HCT116 (cell line): ENCODE results near the gene CNTNAP5. TPM values are rescaled to one million over a fixed set of nuclear protein-coding genes. Genes with fewer than 3 reads are reported as not detected.

Experiments used
- ATAC-seq: fragments of 200-7000 bp; cut with Tn5 transposase; 2 replicates; pipeline ENCODE4 v1.9.1; 2020; ENCODE audit warnings: mild to moderate bottlenecking, moderate library complexity
- BruUV-seq: library from RNA; stranded (reverse); fragments of 400-500 nt; replicated peaks from 2 replicates; lab custom pipeline; 2021; lab: Mats Ljungman, UMichigan
- CTCF ChIA-PET: fragments of 300-600 bp; sonication (Branson Sonifier 250); formaldehyde crosslinking; loops from one replicate; lab custom pipeline; 2021; ENCODE audit warnings: antibody characterized with exemption; lab: Charles Lee
- POLR2A ChIA-PET: fragments of 300-600, 350-600 bp; sonication (Branson Sonifier 250); formaldehyde crosslinking; loops from one replicate; lab custom pipeline; 2021; ENCODE audit warnings: antibody characterized with exemption; lab: Charles Lee
- RAD21 ChIA-PET, 2 experiments: fragments of 300-600 bp; sonication (Branson Sonifier 250); formaldehyde crosslinking; loops; one replicate each; lab custom pipeline; 2023; ENCODE audit warnings: low total read pairs in 2 of 2; ENCODE audit not compliant: uncharacterized antibody in 2 of 2, unreplicated experiment in 2 of 2, low non-redundant PET in 1 of 2; lab: Charles Lee
- DNase-seq: peaks from one replicate; pipeline ENCODE4 v3.0.0-alpha.2; 2010; ENCODE audit warnings: low read depth, low spot score
- H2AFZ ChIP-seq: fragments of 200-600 bp; shearing (Covaris generic), sonication (generic); 2 replicates; pipeline ENCODE4 v1.6.1; 2017; ENCODE audit warnings: low read depth, mixed run types, mixed read lengths, antibody characterized with exemption, low read length; ENCODE audit not compliant: poor library complexity, severe bottlenecking
- H3K27ac ChIP-seq: 2 replicates; pipeline ENCODE4 v1.5.1; 2012; ENCODE audit warnings: low read depth, low read length
- H3K27me3 ChIP-seq: fragments of 200-600 bp; sonication (generic); 2 replicates; pipeline ENCODE4 v1.6.1; 2016; ENCODE audit warnings: mixed run types, low read length, mixed read lengths; ENCODE audit not compliant: insufficient read depth
- H3K36me3 ChIP-seq, 2 experiments: fragments of 200-500 bp in 1 of 2; fragments of 200-600 bp in 1 of 2; sonication (Bioruptor generic) in 1 of 2; sonication (generic) in 1 of 2; 2 replicates each; pipeline versions ENCODE4 v1.5.1 to v1.6.1; 2014 to 2016; ENCODE audit warnings: low read length in 2 of 2, inconsistent platforms in 1 of 2, mixed read lengths in 1 of 2, mixed run types in 1 of 2; ENCODE audit not compliant: insufficient read depth in 2 of 2, control insufficient read depth in 1 of 2
- H3K4me1 ChIP-seq, 2 experiments: fragments of 200-600 bp in 1 of 2; sonication (generic) in 1 of 2; 2 replicates each; pipeline versions ENCODE4 v1.5.1 to v1.6.1; 2012 to 2017; ENCODE audit warnings: low read length in 2 of 2, inconsistent platforms in 1 of 2, mild to moderate bottlenecking in 1 of 2, mixed read lengths in 1 of 2, mixed run types in 1 of 2, moderate library complexity in 1 of 2; ENCODE audit not compliant: insufficient read depth in 2 of 2, control insufficient read depth in 1 of 2
- H3K4me2 ChIP-seq: fragments of 200-600 bp; sonication (generic); 2 replicates; pipeline ENCODE4 v1.6.1; 2017; ENCODE audit warnings: mixed run types, low read length, mixed read lengths
- H3K4me3 ChIP-seq, 2 experiments: fragments of 200-600 bp in 1 of 2; sonication (generic) in 1 of 2; replicated peaks in 1 of 2; 2 replicates each; pipeline ENCODE4 v1.5.1; 2011 to 2016; ENCODE audit warnings: low read length in 2 of 2, control low read depth in 1 of 2, low read depth in 1 of 2, mild to moderate bottlenecking in 1 of 2, mixed read lengths in 1 of 2, mixed run types in 1 of 2
- H3K79me2 ChIP-seq: fragments of 200-600 bp; sonication (generic); 2 replicates; pipeline ENCODE4 v1.6.1; 2017; ENCODE audit warnings: mild to moderate bottlenecking, mixed run types, low read length, moderate library complexity, mixed read lengths; ENCODE audit not compliant: insufficient read depth
- H3K9ac ChIP-seq: fragments of 200-600 bp; sonication (generic); 2 replicates; pipeline ENCODE4 v1.6.1; 2016; ENCODE audit warnings: low read length, mixed read lengths
- H3K9me2 ChIP-seq: fragments of 200-600 bp; sonication (generic), shearing (Covaris generic); 2 replicates; pipeline ENCODE4 v1.6.1; 2017; ENCODE audit warnings: mixed run types, mild to moderate bottlenecking, moderate library complexity; ENCODE audit not compliant: insufficient read depth
- H3K9me3 ChIP-seq, 2 experiments: fragments of 200-500 bp in 1 of 2; fragments of 200-600 bp in 1 of 2; sonication (Bioruptor generic) in 1 of 2; sonication (generic) in 1 of 2; 2 replicates each; pipeline ENCODE4 v1.6.1; 2014 to 2017; ENCODE audit warnings: low read length in 2 of 2, mixed read lengths in 2 of 2, inconsistent platforms in 1 of 2, low read depth in 1 of 2, mild to moderate bottlenecking in 1 of 2, mixed run types in 1 of 2, moderate library complexity in 1 of 2; ENCODE audit not compliant: control insufficient read depth in 1 of 2, insufficient read depth in 1 of 2
- H4K20me1 ChIP-seq: fragments of 200-600 bp; sonication (generic), shearing (Covaris generic); 2 replicates; pipeline ENCODE4 v1.6.1; 2017; ENCODE audit warnings: mixed run types, mild to moderate bottlenecking, moderate library complexity; ENCODE audit not compliant: insufficient read depth
- CEBPB ChIP-seq: IDR thresholded peaks from 2 replicates; pipeline ENCODE4 v1.6.1; 2012; ENCODE audit warnings: low read depth
- ELF1 ChIP-seq: IDR thresholded peaks from 2 replicates; pipeline ENCODE4 v1.6.1; 2012; ENCODE audit warnings: low read depth, borderline replicate concordance
- EZH2 ChIP-seq: fragments of 200-600 bp; sonication (generic); IDR thresholded peaks from 2 replicates; pipeline ENCODE4 v1.6.1; 2017; ENCODE audit warnings: antibody characterized with exemption, mixed run types
- EZH2phosphoT487 ChIP-seq: fragments of 200-600 bp; IDR thresholded peaks from 2 replicates; pipeline ENCODE4 v1.6.1; 2018; ENCODE audit warnings: antibody characterized with exemption, borderline replicate concordance
- FOSL1 ChIP-seq: IDR thresholded peaks from 2 replicates; pipeline ENCODE4 v1.6.1; 2012; ENCODE audit warnings: low read depth
- RAD21 ChIP-seq: IDR thresholded peaks from 2 replicates; pipeline ENCODE4 v1.6.1; 2012; ENCODE audit warnings: low read depth, mild to moderate bottlenecking
- SIN3A ChIP-seq: IDR thresholded peaks from 2 replicates; pipeline ENCODE4 v1.6.1; 2012; ENCODE audit warnings: low read depth
- SRF ChIP-seq: IDR thresholded peaks from 2 replicates; pipeline ENCODE4 v1.6.1; 2012; ENCODE audit warnings: low read depth
- YY1 ChIP-seq: IDR thresholded peaks from 2 replicates; pipeline ENCODE4 v1.6.1; 2011; ENCODE audit warnings: low read length, low read depth, moderate library complexity, mild to moderate bottlenecking; ENCODE audit not compliant: insufficient replicate concordance; ENCODE audit errors: extremely low read depth
- ZBTB33 ChIP-seq: IDR thresholded peaks from 2 replicates; pipeline ENCODE4 v1.6.1; 2011; ENCODE audit warnings: mild to moderate bottlenecking, low read length, moderate library complexity; ENCODE audit not compliant: insufficient replicate concordance; ENCODE audit errors: extremely low read depth
- ZFX ChIP-seq: fragments of 450-650 bp; IDR thresholded peaks from 2 replicates; pipeline ENCODE4 v1.6.1; 2017
- ZNF274 ChIP-seq: fragments of 200-500 bp; sonication (Bioruptor generic); IDR thresholded peaks from 2 replicates; pipeline ENCODE4 v1.6.1; 2014; ENCODE audit warnings: mild to moderate bottlenecking, low read depth, low read length, inconsistent platforms
- intact Hi-C: fragments of 100-400 bp; cut with micrococcal nuclease; formaldehyde crosslinking; loops from 2 replicates; pipeline ENCODE4 v1.10.0; 2022
- total RNA-seq: library from RNA; stranded (reverse); gene quantifications from one replicate; pipeline ENCODE4 v1.2.1, GENCODE V29; 2021; ENCODE audit not compliant: unreplicated experiment
- TF ChIP-seq, protein P1 (sequence below), 3 experiments: fragments of 200-600 bp in 1 of 3; sonication (generic) in 1 of 3; IDR thresholded peaks in 2 of 3; conservative IDR thresholded peaks in 1 of 3; 2 replicates each; pipeline ENCODE4 v1.5.1; 2012 to 2017; ENCODE audit warnings: low read depth in 2 of 3, low read length in 2 of 3, antibody characterized with exemption in 1 of 3, borderline replicate concordance in 1 of 3, control low read depth in 1 of 3, mild to moderate bottlenecking in 1 of 3, mixed read lengths in 1 of 3, mixed run types in 1 of 3, moderate library complexity in 1 of 3; ENCODE audit not compliant: insufficient read depth in 1 of 3

The CNTNAP5 gene
- total RNA-seq, 1 experiment from 2014 or later = not detected

DNA sequence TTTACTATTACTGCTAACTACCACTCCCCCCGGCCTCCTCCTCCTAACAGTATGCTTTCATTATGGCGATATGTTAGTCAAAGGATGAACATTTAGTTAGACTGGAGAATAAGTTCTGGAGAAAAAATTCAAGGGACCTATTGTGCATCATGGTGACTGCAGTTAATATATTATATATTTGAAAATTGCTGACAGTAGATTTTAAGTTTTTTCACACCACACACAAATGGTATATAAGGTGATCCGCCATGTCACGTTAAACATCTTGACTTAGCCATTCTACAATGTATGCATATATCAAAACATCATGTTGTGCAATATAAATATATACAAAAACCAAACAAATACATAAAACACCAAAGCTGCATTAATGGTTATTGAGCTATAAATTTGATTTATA is 873.7 kb downstream of the CNTNAP5 start:
- H3K27ac ChIP-seq = no peak overlapping the region
- no peaks in the 10 kb centered on the region for H3K36me3 ChIP-seq
- no TSS peak for BruUV-seq
- ATAC-seq (no peak), DNase-seq (no peak)
- ChIA-PET CTCF (no interaction called here), POLR2A (no interaction called here), RAD21 (no interaction called here)
- no peak overlapping the region for H3K4me3 ChIP-seq
- no peak overlapping the region for H2AFZ ChIP-seq
- H3K9me2 ChIP-seq = no peaks in the 10 kb centered on the region
- no peaks in the 10 kb centered on the region for H3K27me3 ChIP-seq
- peaks cover 0 to 23% of the 10 kb centered on the region in 2 experiments; a peak in 2 of 4 replicates for H3K9me3 ChIP-seq
- no peaks in the 10 kb centered on the region for H4K20me1 ChIP-seq
- H3K4me1 ChIP-seq = no peaks in the 10 kb centered on the region
- no peak for TF ChIP-seq EZH2
- no peak for TF ChIP-seq SIN3A
- TF ChIP-seq ZFX = no peak
- TF ChIP-seq ZBTB33 = no peak
- TF ChIP-seq ELF1 = no peak
- TF ChIP-seq ZNF274 = no peak
- no peak for TF ChIP-seq SRF
- TF ChIP-seq EZH2phosphoT487 = no peak
- TF ChIP-seq CEBPB = no peak
- TF ChIP-seq YY1 = no peak
- TF ChIP-seq FOSL1 = no peak
- no peak for TF ChIP-seq RAD21
- TF ChIP-seq, protein P1, sequence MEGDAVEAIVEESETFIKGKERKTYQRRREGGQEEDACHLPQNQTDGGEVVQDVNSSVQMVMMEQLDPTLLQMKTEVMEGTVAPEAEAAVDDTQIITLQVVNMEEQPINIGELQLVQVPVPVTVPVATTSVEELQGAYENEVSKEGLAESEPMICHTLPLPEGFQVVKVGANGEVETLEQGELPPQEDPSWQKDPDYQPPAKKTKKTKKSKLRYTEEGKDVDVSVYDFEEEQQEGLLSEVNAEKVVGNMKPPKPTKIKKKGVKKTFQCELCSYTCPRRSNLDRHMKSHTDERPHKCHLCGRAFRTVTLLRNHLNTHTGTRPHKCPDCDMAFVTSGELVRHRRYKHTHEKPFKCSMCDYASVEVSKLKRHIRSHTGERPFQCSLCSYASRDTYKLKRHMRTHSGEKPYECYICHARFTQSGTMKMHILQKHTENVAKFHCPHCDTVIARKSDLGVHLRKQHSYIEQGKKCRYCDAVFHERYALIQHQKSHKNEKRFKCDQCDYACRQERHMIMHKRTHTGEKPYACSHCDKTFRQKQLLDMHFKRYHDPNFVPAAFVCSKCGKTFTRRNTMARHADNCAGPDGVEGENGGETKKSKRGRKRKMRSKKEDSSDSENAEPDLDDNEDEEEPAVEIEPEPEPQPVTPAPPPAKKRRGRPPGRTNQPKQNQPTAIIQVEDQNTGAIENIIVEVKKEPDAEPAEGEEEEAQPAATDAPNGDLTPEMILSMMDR (IDR thresholded peaks at IDR 0.05 in 2 of 3, conservative IDR thresholded peaks at IDR 0.05 in 1 of 3; ENCODE audit: borderline replicate concordance in 1 of 3, insufficient read depth in 1 of 3, low read depth in 2 of 3, low read length in 2 of 3) = no peak
- H3K4me2 ChIP-seq = no peak overlapping the region
- no peaks in the 10 kb centered on the region for H3K79me2 ChIP-seq
- intact Hi-C loops = no loop called here
- H3K9ac ChIP-seq = no peak overlapping the region
